Measurements from ENCODE around the gene FKBP4. TPM values are rescaled to one million over a fixed set of nuclear protein-coding genes. Genes with fewer than 3 reads are reported as not detected.

Gene FKBP4
- total and polyA plus RNA-seq, 2 donors (not counting 3 experiments of a cell fraction or from before 2014, with no cell fraction given), result 31.0 to 85.6 TPM

DNA sequence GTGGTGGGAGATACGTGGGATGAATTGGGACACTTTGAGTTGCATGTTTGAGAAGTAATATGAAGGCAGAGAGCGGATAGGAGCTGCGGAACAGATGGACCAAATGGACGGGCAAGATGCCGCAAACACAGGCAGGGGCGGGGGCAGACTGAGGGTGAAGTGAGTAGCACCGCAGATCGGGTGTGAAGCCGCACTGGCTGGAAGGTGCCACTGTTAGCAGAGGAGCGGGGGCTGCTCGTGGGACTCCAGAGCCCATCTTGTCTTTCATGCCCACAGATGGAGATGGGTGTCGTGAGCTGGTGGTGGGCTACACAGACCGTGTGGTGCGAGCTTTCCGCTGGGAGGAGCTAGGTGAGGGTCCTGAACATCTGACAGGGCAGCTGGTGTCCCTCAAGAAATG is 25.0 kb downstream of the FKBP4 start:
- no peaks in the 10 kb centered on the region for H3K79me2 ChIP-seq (ENCODE audit: control insufficient read depth, insufficient read depth, low read length)
- ChIA-PET POLR2A (no interaction called here), CTCF (no interaction called here)
- H4K20me1 ChIP-seq (replicated peaks; ENCODE audit: control insufficient read depth, extremely low read depth, insufficient read depth, low read length), result no peaks in the 10 kb centered on the region
- H3K27me3 ChIP-seq (ENCODE audit: control insufficient read depth in 2 of 2, insufficient read depth in 2 of 2, low read length in 2 of 2), result no peaks in the 10 kb centered on the region
- dilution Hi-C loops (cut with MboI; ENCODE audit: extremely low pct_ligation_motif_present, low sequenced_read_pairs), result no loop called here
- H3K9me1 ChIP-seq (replicated peaks; ENCODE audit: control insufficient read depth, extremely low read depth, insufficient read depth, low read length), result no peaks in the 10 kb centered on the region
- intact Hi-C loops (cut with micrococcal nuclease), result no loop called here
- BruUV-seq (replicated peaks), result no TSS peak
- no peak overlapping the region for H2AFZ ChIP-seq (ENCODE audit: low read depth, low read length)
- TF ChIP-seq GATA2 (IDR thresholded peaks at IDR 0.05; ENCODE audit: insufficient read depth, insufficient read length, low read depth, low read length), result no peak
- TF ChIP-seq, protein P1, sequence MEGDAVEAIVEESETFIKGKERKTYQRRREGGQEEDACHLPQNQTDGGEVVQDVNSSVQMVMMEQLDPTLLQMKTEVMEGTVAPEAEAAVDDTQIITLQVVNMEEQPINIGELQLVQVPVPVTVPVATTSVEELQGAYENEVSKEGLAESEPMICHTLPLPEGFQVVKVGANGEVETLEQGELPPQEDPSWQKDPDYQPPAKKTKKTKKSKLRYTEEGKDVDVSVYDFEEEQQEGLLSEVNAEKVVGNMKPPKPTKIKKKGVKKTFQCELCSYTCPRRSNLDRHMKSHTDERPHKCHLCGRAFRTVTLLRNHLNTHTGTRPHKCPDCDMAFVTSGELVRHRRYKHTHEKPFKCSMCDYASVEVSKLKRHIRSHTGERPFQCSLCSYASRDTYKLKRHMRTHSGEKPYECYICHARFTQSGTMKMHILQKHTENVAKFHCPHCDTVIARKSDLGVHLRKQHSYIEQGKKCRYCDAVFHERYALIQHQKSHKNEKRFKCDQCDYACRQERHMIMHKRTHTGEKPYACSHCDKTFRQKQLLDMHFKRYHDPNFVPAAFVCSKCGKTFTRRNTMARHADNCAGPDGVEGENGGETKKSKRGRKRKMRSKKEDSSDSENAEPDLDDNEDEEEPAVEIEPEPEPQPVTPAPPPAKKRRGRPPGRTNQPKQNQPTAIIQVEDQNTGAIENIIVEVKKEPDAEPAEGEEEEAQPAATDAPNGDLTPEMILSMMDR (IDR thresholded peaks at IDR 0.05; ENCODE audit: extremely low read depth in 1 of 2, insufficient read depth in 1 of 2, low read depth in 1 of 2, low read length in 2 of 2), result no peak
- TF ChIP-seq JUN (IDR thresholded peaks at IDR 0.05; ENCODE audit: borderline replicate concordance, insufficient read depth, insufficient read length, low read depth), result no peak
- no peak for TF ChIP-seq POLR2A (IDR thresholded peaks at IDR 0.05; ENCODE audit: low read depth, low read length)
- TF ChIP-seq, protein P2, sequence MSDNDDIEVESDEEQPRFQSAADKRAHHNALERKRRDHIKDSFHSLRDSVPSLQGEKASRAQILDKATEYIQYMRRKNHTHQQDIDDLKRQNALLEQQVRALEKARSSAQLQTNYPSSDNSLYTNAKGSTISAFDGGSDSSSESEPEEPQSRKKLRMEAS (IDR thresholded peaks at IDR 0.05; ENCODE audit: insufficient read depth, insufficient read length), result no peak
- TF ChIP-seq MYC (IDR thresholded peaks at IDR 0.05; ENCODE audit: low read depth, low read length), result no peak
- peaks cover 7 to 37% of the 10 kb centered on the region in 2 experiments for H3K36me3 ChIP-seq (ENCODE audit: control insufficient read depth in 2 of 2, extremely low read depth in 1 of 2, insufficient read depth in 2 of 2, low read length in 2 of 2)
- no peak overlapping the region for H3K4me3 ChIP-seq (replicated peaks in 1 of 3; ENCODE audit: insufficient read depth in 1 of 3, low read depth in 1 of 3, low read length in 3 of 3)
- no peaks in the 10 kb centered on the region for H3K9me3 ChIP-seq (replicated peaks; ENCODE audit: control insufficient read depth, insufficient read depth, low read length)
- H3K4me2 ChIP-seq (ENCODE audit: insufficient read depth, low read length), result no peak overlapping the region
- no peak for DNase-seq (ENCODE audit: low read depth, low spot score)
- no peaks in the 10 kb centered on the region for H3K4me1 ChIP-seq (ENCODE audit: control insufficient read depth, extremely low read depth, insufficient read depth, low read length)
- no peak overlapping the region for H3K27ac ChIP-seq (ENCODE audit: insufficient read depth, low read depth, low read length)
- no peak overlapping the region for H3K9ac ChIP-seq (replicated peaks; ENCODE audit: extremely low read depth, insufficient read depth, low read length)
- no peak for FAIRE-seq

DNA sequence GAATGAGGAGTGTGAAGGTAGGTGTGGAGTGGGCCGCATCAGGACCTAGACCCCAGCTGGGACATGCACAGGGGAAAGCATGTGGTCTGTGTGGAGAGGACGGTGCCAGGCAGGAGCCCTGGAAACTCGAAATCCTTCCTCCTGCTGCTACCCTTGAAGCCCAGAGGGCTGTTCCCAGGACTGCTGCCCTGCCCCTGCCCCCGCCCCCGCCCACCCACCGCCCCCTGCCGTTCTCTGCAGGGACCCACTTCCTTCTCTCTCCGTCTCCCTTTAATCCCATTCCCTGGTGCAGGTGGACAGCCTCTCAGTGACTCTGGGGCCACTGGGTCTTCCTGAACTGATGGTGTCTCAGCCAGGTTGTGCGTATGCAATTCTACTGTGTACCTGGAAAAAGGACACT is 25.7 kb downstream of the FKBP4 start:
- TF ChIP-seq MYC (IDR thresholded peaks at IDR 0.05; ENCODE audit: low read depth, low read length) (no peak), POLR2AphosphoS5 (IDR thresholded peaks at IDR 0.05; ENCODE audit: insufficient read depth, low read depth, low read length) (no peak)
- FAIRE-seq (no peak), DNase-seq (ENCODE audit: low read depth, low spot score) (no peak)
- H3K9me1 ChIP-seq (replicated peaks; ENCODE audit: control insufficient read depth, extremely low read depth, insufficient read depth, low read length), result no peaks in the 10 kb centered on the region
- no peak overlapping the region for H2AFZ ChIP-seq (ENCODE audit: low read depth, low read length)
- H3K36me3 ChIP-seq (ENCODE audit: control insufficient read depth in 2 of 2, extremely low read depth in 1 of 2, insufficient read depth in 2 of 2, low read length in 2 of 2), result peaks cover 12 to 40% of the 10 kb centered on the region in 2 experiments
- POLR2A ChIA-PET, result no interaction called here
- dilution Hi-C loops (cut with MboI; ENCODE audit: extremely low pct_ligation_motif_present, low sequenced_read_pairs), result no loop called here
- H3K4me2 ChIP-seq (ENCODE audit: insufficient read depth, low read length), result no peak overlapping the region
- no peaks in the 10 kb centered on the region for H3K79me2 ChIP-seq (ENCODE audit: control insufficient read depth, insufficient read depth, low read length)
- no TSS peak for BruUV-seq (replicated peaks)
- no peaks in the 10 kb centered on the region for H3K4me1 ChIP-seq (ENCODE audit: control insufficient read depth, extremely low read depth, insufficient read depth, low read length)
- H3K27ac ChIP-seq (ENCODE audit: insufficient read depth, low read depth, low read length), result no peak overlapping the region
- H4K20me1 ChIP-seq (replicated peaks; ENCODE audit: control insufficient read depth, extremely low read depth, insufficient read depth, low read length), result no peaks in the 10 kb centered on the region
- H3K27me3 ChIP-seq (ENCODE audit: control insufficient read depth in 2 of 2, insufficient read depth in 2 of 2, low read length in 2 of 2), result no peaks in the 10 kb centered on the region
- H3K9ac ChIP-seq (replicated peaks; ENCODE audit: extremely low read depth, insufficient read depth, low read length), result no peak overlapping the region
- CTCF ChIA-PET, result no interaction called here
- intact Hi-C loops (cut with micrococcal nuclease), result no loop called here
- H3K9me3 ChIP-seq (replicated peaks; ENCODE audit: control insufficient read depth, insufficient read depth, low read length), result no peaks in the 10 kb centered on the region
- H3K4me3 ChIP-seq (replicated peaks in 1 of 3; ENCODE audit: insufficient read depth in 1 of 3, low read depth in 1 of 3, low read length in 3 of 3), result no peak overlapping the region
